ENCODE measurements around the gene OR52K2. TPM values are rescaled to one million over a fixed set of nuclear protein-coding genes. Genes with fewer than 3 reads are reported as not detected.
A peak's percentile ranks its signal among the peaks of the same experiment; 100 is the strongest.

Gene OR52K2
- total and polyA plus RNA-seq, 2 experiments from 2014 or later, result not detected

GRCh38 chr11:4479644-4480043 lies 30.5 kb downstream of the OR52K2 start (continued):
- no peak for TF ChIP-seq REST (IDR thresholded peaks at IDR 0.05; ENCODE audit: unreplicated experiment)
- no peak for TF ChIP-seq EZH2 (IDR thresholded peaks at IDR 0.05; ENCODE audit: low read depth, unreplicated experiment)

- no peak overlapping the region for H3K4me3 ChIP-seq
- no peaks in the 10 kb centered on the region for H3K9me3 Mint-ChIP-seq
- no peaks in the 10 kb centered on the region for H3K79me2 ChIP-seq (replicated peaks; ENCODE audit: insufficient read depth)
- no peaks in the 10 kb centered on the region for H3F3A ChIP-seq (replicated peaks; ENCODE audit: low read depth)
- H2AFZ ChIP-seq, result peak overlapping the region; percentile 40; the same call in 1 of the 2 replicates
- H3K27ac Mint-ChIP-seq, result peak overlapping the region; percentile 57; the same call in 1 of the 2 replicates
- no peak overlapping the region for H3K27ac ChIP-seq (ENCODE audit: low read depth)
- DNase-seq (ENCODE audit: low spot score), result no peak
- H3K4me2 ChIP-seq, result no peak overlapping the region
- peaks cover 14% of the 10 kb centered on the region for H3K9me2 ChIP-seq (ENCODE audit: insufficient read depth)
- H4K20me1 ChIP-seq (replicated peaks; ENCODE audit: insufficient read depth), result no peaks in the 10 kb centered on the region
- no peaks in the 10 kb centered on the region for H3K36me3 ChIP-seq (ENCODE audit: insufficient read depth)
- H3K4me1 Mint-ChIP-seq, result peaks cover 11% of the 10 kb centered on the region; the same call in 2 of the 3 replicates
- H3K27me3 ChIP-seq (ENCODE audit: insufficient read depth), result no peaks in the 10 kb centered on the region
- ATAC-seq, result no peak
- H3K4me3 Mint-ChIP-seq, result no peak overlapping the region
- no peaks in the 10 kb centered on the region for H3K36me3 Mint-ChIP-seq (ENCODE audit: low read depth)
- H3K4me1 ChIP-seq (ENCODE audit: insufficient read depth), result peaks cover 14% of the 10 kb centered on the region
- no peaks in the 10 kb centered on the region for H3K27me3 Mint-ChIP-seq (ENCODE audit: insufficient read depth, low read depth, poor library complexity)
- TF ChIP-seq POLR2AphosphoS5 (IDR thresholded peaks at IDR 0.05; ENCODE audit: low read depth) (no peak), CREB1 (CRISPR knock-in tag; IDR thresholded peaks at IDR 0.05; ENCODE audit: low read depth) (no peak), ZNF462 (CRISPR knock-in tag; IDR thresholded peaks at IDR 0.05) (no peak), ETS1 (IDR thresholded peaks at IDR 0.05) (no peak), EZH2 (IDR thresholded peaks at IDR 0.05; ENCODE audit: low read depth, unreplicated experiment) (no peak), EZH2phosphoT487 (IDR thresholded peaks at IDR 0.05; ENCODE audit: unreplicated experiment) (no peak), JUNB (IDR thresholded peaks at IDR 0.05; ENCODE audit: unreplicated experiment) (no peak), ZNF114 (CRISPR knock-in tag; IDR thresholded peaks at IDR 0.05) (no peak), CTCF (conservative IDR thresholded peaks at IDR 0.05; ENCODE audit: low read depth in 2 of 2) (no peak), STAT1 (IDR thresholded peaks at IDR 0.05; ENCODE audit: unreplicated experiment) (no peak), ZNF331 (CRISPR knock-in tag; IDR thresholded peaks at IDR 0.05; ENCODE audit: low read depth) (no peak), NANOG (IDR thresholded peaks at IDR 0.05; ENCODE audit: borderline replicate concordance) (no peak)
Observed at GRCh38 chr11:4480577-4481239, 31.6 kb downstream of the OR52K2 start.

All from GM23338 (cell line).